Measurements from ENCODE around the gene RTKN.
"Not testable (repeated sequence)": the region's sequence is repeated elsewhere in the genome, so short reads cannot be mapped to it uniquely, and the experiment has no call there.

Gene RTKN

GRCh38 chr2:74423231-74424095, 18.3 kb downstream of the RTKN start:
- TF ChIP-seq EZH2 (IDR thresholded peaks at IDR 0.05; ENCODE audit: borderline replicate concordance, low read depth, low read length, severe bottlenecking) (no peak), CTCF (IDR thresholded peaks at IDR 0.05; ENCODE audit: borderline replicate concordance, extremely low read depth, low read length, poor library complexity, severe bottlenecking) (no peak)
- no peak for ATAC-seq (ENCODE audit: insufficient read depth, low read depth)

DNA sequence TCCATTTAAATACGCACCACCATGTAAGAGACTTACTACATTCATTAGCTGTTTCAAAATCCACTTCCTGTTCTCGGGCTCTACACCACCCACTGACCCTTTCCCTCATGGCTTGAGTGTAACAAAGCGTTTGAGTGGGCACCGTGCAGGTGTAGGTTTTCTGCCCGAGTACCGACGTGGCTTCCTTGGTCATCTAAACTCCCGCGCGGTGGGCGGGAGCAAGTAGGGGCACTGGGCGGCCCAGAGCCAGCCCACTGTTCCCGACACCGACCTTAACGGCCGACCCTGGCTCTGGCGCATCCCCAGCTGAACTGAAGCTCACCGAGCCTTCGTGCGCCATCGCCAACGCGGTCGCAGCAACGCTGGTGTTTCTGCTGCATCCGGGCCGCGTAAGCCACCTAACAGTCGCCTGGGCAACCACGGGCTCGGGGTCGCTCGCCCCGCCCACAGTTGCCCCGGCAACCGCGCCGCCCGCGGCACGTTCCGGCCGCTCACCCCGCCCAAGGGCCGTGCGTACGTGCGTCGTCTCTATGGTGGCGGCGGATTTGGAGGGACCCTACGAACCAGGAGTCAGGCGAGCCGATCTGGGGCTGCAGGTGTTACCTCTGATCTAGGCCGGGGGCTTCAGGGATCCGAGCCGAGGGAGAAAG, 20.4 kb downstream of the RTKN start, which contains the start of the genes C2orf81 and WDR54:
Gene C2orf81 (minus strand): TSS at position 399 of the 650 bp plus-strand sequence. CDS start 59 bp downstream, at position 340.
Gene WDR54 (plus strand): TSS at position 510 of the 650 bp plus-strand sequence. CDS start 424 bp downstream, outside the sequence.
- Histone ChIP-seq H3K9me3 (ENCODE audit: insufficient read depth, low read length, severe bottlenecking) (no peaks in the 10 kb centered on the region), H4K20me1 (ENCODE audit: insufficient read depth, low read length) (no peaks in the 10 kb centered on the region), H3K79me2 (ENCODE audit: insufficient read depth, low read length) (peaks cover 12% of the 10 kb centered on the region), H3K27ac (ENCODE audit: low read length) (peak within 1 kb of the TSS; percentile 68), H3K4me1 (ENCODE audit: insufficient read depth, low read length) (peaks cover 32% of the 10 kb centered on the region), H3K4me3 (ENCODE audit: low read depth in 1 of 2, low read length in 2 of 2) (peak within 1 kb of the TSS; percentile 42 to 83), H2AFZ (ENCODE audit: low read depth, low read length) (peak within 1 kb of the TSS; percentile 99), H3K9ac (ENCODE audit: low read depth, low read length) (peak within 1 kb of the TSS; percentile 64), H3K36me3 (ENCODE audit: insufficient read depth, low read length) (peaks cover 30% of the 10 kb centered on the region), H3K27me3 (ENCODE audit: insufficient read depth, low read length, poor library complexity) (no peaks in the 10 kb centered on the region), H3K4me2 (ENCODE audit: insufficient read depth, low read length) (peak within 1 kb of the TSS; percentile 100)
- TF ChIP-seq EZH2 (IDR thresholded peaks at IDR 0.05; ENCODE audit: borderline replicate concordance, low read depth, low read length, severe bottlenecking) (no peak), CTCF (IDR thresholded peaks at IDR 0.05; ENCODE audit: borderline replicate concordance, extremely low read depth, low read length, poor library complexity, severe bottlenecking) (no peak)
- ATAC-seq (ENCODE audit: insufficient read depth, low read depth) (peak; percentile 91), DNase-seq (peak; percentile 94)

More at GRCh38 chr2:74423231-74424095, 18.3 kb downstream of the RTKN start:
- H2AFZ ChIP-seq (ENCODE audit: low read depth, low read length): no peak overlapping the region
- no peak overlapping the region for H3K27ac ChIP-seq (ENCODE audit: low read length)
- peak overlapping the region; percentile 11; the same call in 1 of the 2 replicates for H3K9ac ChIP-seq (ENCODE audit: low read depth, low read length)
- no peak overlapping the region for H3K4me3 ChIP-seq (ENCODE audit: low read depth in 1 of 2, low read length in 2 of 2)
- no peaks in the 10 kb centered on the region for H4K20me1 ChIP-seq (ENCODE audit: insufficient read depth, low read length)
- no peaks in the 10 kb centered on the region for H3K9me3 ChIP-seq (ENCODE audit: insufficient read depth, low read length, severe bottlenecking)
- peaks cover 42% of the 10 kb centered on the region for H3K36me3 ChIP-seq (ENCODE audit: insufficient read depth, low read length)
- no peaks in the 10 kb centered on the region for H3K27me3 ChIP-seq (ENCODE audit: insufficient read depth, low read length, poor library complexity)
- peaks cover 32% of the 10 kb centered on the region for H3K4me1 ChIP-seq (ENCODE audit: insufficient read depth, low read length)
- peak overlapping the region; percentile 100 for H3K4me2 ChIP-seq (ENCODE audit: insufficient read depth, low read length)
- no peak for DNase-seq
- H3K79me2 ChIP-seq (ENCODE audit: insufficient read depth, low read length): peaks cover 12% of the 10 kb centered on the region

DNA sequence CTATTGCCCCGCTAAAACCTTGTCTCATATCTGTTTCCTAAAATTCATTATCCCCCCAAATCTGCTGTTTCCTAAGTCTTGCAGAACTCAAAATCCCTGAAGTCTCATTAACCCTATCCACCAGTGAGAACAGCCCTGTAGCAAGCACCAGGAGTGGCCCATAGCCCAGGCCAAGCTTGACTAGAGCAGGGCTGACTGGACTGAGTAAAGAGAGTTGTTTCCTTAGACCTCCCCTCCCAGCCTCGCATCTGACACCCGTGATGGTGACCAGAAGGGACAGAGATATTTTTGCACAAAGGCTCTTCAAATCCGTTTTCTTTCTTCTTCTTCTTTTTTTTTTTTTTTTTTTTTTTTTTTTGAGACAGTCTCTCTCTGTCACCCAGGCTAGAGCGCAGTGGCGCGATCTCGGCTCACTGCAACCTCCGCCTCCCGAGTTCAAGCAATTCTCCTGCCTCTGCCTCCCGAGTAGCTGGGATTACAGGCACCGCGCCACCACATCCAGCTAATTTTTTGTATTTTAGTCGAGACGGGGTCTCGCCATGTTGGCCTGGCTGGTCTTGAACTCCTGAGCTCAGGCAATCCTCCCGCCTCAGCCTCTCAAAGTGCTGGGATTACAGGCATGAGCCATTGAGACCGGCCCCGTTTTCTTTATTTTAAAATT, 21.2 kb downstream of the RTKN start:
- peak overlapping the region; percentile 42 to 83; a peak in 2 of 4 replicates for H3K4me3 ChIP-seq (ENCODE audit: low read depth in 1 of 2, low read length in 2 of 2)
- H3K27me3 ChIP-seq (ENCODE audit: insufficient read depth, low read length, poor library complexity); H4K20me1 ChIP-seq (ENCODE audit: insufficient read depth, low read length); DNase-seq; ATAC-seq (ENCODE audit: insufficient read depth, low read depth); H3K9me3 ChIP-seq (ENCODE audit: insufficient read depth, low read length, severe bottlenecking); H3K27ac ChIP-seq (ENCODE audit: low read length): not testable (repeated sequence)
- peaks cover 32% of the 10 kb centered on the region for H3K4me1 ChIP-seq (ENCODE audit: insufficient read depth, low read length)
- H3K79me2 ChIP-seq (ENCODE audit: insufficient read depth, low read length): peaks cover 12% of the 10 kb centered on the region
- 0 out of 2 replicates have a peak overlapping the region, but pooled peaks have one; percentile 99 for H2AFZ ChIP-seq (ENCODE audit: low read depth, low read length)
- H3K9ac ChIP-seq (ENCODE audit: low read depth, low read length): peak overlapping the region; percentile 64
- H3K4me2 ChIP-seq (ENCODE audit: insufficient read depth, low read length): peak overlapping the region; percentile 100
- H3K36me3 ChIP-seq (ENCODE audit: insufficient read depth, low read length): peaks cover 22% of the 10 kb centered on the region

All from DND-41 (cell line).